ENCODE results near the gene PRDM15. TPM values are rescaled to one million over a fixed set of nuclear protein-coding genes. Genes with fewer than 3 reads are reported as not detected.

The PRDM15 gene
- total RNA-seq, 2 experiments from 2014 or later, result 19.7 to 30.2 TPM

DNA sequence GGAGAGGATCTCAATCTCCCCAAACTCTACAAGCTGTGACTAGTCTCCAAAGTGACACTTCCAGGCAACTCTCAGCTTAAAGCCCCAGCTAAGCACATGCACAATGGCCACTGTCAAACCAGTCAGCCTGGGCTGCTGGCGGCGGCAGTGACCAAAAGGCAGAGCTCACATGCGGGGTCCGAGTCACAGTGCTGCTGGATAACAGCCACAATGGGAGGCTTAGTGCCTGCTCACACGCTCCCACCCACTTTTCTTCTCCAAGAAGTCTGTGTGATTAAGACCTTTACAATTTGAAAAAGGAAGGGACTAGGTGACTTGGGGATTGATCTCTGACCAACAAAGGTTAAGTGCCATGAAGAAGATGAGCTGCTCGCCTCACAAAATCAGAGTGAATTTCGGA lies 129.1 kb downstream of the PRDM15 start:
- Histone ChIP-seq H3K4me1 (ENCODE audit: insufficient read depth, low read length, poor library complexity, severe bottlenecking) (peaks cover 8% of the 10 kb centered on the region), H3K9me3 (ENCODE audit: low read length) (no peaks in the 10 kb centered on the region), H3K4me2 (ENCODE audit: low read length) (no peak overlapping the region), H3K36me3 (ENCODE audit: insufficient read depth, low read length) (no peaks in the 10 kb centered on the region), H2AFZ (ENCODE audit: low read length) (no peak overlapping the region), H3K79me2 (ENCODE audit: insufficient read depth, low read depth, low read length) (no peaks in the 10 kb centered on the region), H3K4me3 (ENCODE audit: low read depth, low read length, poor library complexity, severe bottlenecking) (no peak overlapping the region), H3K9me2 (ENCODE audit: insufficient read depth, low read length) (no peaks in the 10 kb centered on the region), H3K27ac (ENCODE audit: low read depth, low read length, poor library complexity, severe bottlenecking) (no peak overlapping the region), H4K20me1 (ENCODE audit: insufficient read depth, low read length) (no peaks in the 10 kb centered on the region)
- intact Hi-C loops (cut with micrococcal nuclease; ENCODE audit: unreplicated experiment), result no loop called here
- ChIA-PET CTCF (ENCODE audit: unreplicated experiment) (no interaction called here), POLR2A (interaction anchor here (0.7 kb wide), 1 partner anchor 130 kb away, joined by 10 read pairs; no protein-coding TSS in a partner anchor)
- BruUV-seq (replicated peaks), result no TSS peak
- TF ChIP-seq, protein P1, sequence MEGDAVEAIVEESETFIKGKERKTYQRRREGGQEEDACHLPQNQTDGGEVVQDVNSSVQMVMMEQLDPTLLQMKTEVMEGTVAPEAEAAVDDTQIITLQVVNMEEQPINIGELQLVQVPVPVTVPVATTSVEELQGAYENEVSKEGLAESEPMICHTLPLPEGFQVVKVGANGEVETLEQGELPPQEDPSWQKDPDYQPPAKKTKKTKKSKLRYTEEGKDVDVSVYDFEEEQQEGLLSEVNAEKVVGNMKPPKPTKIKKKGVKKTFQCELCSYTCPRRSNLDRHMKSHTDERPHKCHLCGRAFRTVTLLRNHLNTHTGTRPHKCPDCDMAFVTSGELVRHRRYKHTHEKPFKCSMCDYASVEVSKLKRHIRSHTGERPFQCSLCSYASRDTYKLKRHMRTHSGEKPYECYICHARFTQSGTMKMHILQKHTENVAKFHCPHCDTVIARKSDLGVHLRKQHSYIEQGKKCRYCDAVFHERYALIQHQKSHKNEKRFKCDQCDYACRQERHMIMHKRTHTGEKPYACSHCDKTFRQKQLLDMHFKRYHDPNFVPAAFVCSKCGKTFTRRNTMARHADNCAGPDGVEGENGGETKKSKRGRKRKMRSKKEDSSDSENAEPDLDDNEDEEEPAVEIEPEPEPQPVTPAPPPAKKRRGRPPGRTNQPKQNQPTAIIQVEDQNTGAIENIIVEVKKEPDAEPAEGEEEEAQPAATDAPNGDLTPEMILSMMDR (conservative IDR thresholded peaks at IDR 0.05; ENCODE audit: low read length), result no peak
- no peak for DNase-seq (ENCODE audit: low spot score)

DNA sequence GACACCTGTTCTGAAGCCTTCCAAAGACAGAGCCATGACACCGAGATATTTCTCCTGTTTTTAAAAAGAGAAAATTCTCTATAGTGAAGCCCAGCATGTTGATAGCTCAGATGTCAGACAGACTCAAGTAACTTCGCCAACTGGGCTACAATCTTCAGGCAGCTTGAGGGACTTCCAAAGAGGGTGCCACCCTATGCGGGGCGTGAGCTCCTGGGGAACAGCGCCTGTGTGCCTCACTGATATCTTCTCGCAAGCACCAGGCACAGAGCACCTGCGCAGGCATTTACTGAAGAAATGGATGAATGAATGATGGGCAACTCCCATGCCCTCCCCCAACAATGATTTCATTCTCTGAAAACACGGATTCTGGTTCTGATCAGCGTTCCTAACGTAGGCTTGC lies 129.9 kb downstream of the PRDM15 start:
- Histone ChIP-seq H3K4me2 (ENCODE audit: low read length) (peak overlapping the region; percentile 55), H3K9me2 (ENCODE audit: insufficient read depth, low read length) (no peaks in the 10 kb centered on the region), H4K20me1 (ENCODE audit: insufficient read depth, low read length) (no peaks in the 10 kb centered on the region), H3K4me3 (ENCODE audit: low read depth, low read length, poor library complexity, severe bottlenecking) (no peak overlapping the region), H3K79me2 (ENCODE audit: insufficient read depth, low read depth, low read length) (no peaks in the 10 kb centered on the region), H3K36me3 (ENCODE audit: insufficient read depth, low read length) (no peaks in the 10 kb centered on the region), H3K4me1 (ENCODE audit: insufficient read depth, low read length, poor library complexity, severe bottlenecking) (peaks cover 8% of the 10 kb centered on the region), H3K27ac (ENCODE audit: low read depth, low read length, poor library complexity, severe bottlenecking) (no peak overlapping the region), H2AFZ (ENCODE audit: low read length) (no peak overlapping the region), H3K9me3 (ENCODE audit: low read length) (no peaks in the 10 kb centered on the region)
- TF ChIP-seq, protein P1 (conservative IDR thresholded peaks at IDR 0.05; ENCODE audit: low read length), result no peak
- TF ChIP-seq EZH2phosphoT487 (IDR thresholded peaks at IDR 0.05; ENCODE audit: borderline replicate concordance, low read depth, low read length), result no peak
- ChIA-PET POLR2A (no interaction called here), CTCF (ENCODE audit: unreplicated experiment) (no interaction called here)
- intact Hi-C loops (cut with micrococcal nuclease; ENCODE audit: unreplicated experiment), result no loop called here
- no TSS peak for BruUV-seq (replicated peaks)
- no peak for DNase-seq (ENCODE audit: low spot score)

Small RNA genes within 50 kb of the gene (small RNA-seq; reads per million reads assigned to genes)
- gene RF00334, result not detected

Other genes starting within 250 kb of the PRDM15 start
- 0.13 and 0.19 TPM in 2 replicates for gene RIPK4, start 112.3 kb downstream of the PRDM15 start, total RNA-seq (2014; rRNA removed; shearing (Covaris generic))
- 0.08 TPM in 1 of 2 replicates, not detected in the other for gene RIPK4, start 112.3 kb downstream of the PRDM15 start, total RNA-seq (2022)
- 3.4 and 4.5 TPM in 2 replicates for gene C2CD2, start 74.7 kb upstream of the PRDM15 start, total RNA-seq (2014; rRNA removed; shearing (Covaris generic))
- 5.9 and 8.9 TPM in 2 replicates for gene C2CD2, start 74.7 kb upstream of the PRDM15 start, total RNA-seq (2022)
- gene ZBTB21, start 131.0 kb upstream of the PRDM15 start, total RNA-seq (2014; rRNA removed; shearing (Covaris generic)), result 10.0 and 12.4 TPM in 2 replicates
- gene ZBTB21, start 131.0 kb upstream of the PRDM15 start, total RNA-seq (2022), result 19.6 and 22.6 TPM in 2 replicates
- 6.6 and 12.3 TPM in 2 replicates for gene UMODL1, start 192.0 kb upstream of the PRDM15 start, total RNA-seq (2014; rRNA removed; shearing (Covaris generic))
- gene UMODL1, start 192.0 kb upstream of the PRDM15 start, total RNA-seq (2022), result 7.4 and 10.0 TPM in 2 replicates